Gastrocnemius medialis (tissue), 4 donors: Measurements from ENCODE around the gene HSF2BP.

Source experiments
- POLR2A ChIP-seq, 2 donors: fragments of 450-650 bp; IDR thresholded peaks; one replicate each; pipeline ENCODE4 v1.6.1; 2017; ENCODE audit warnings: antibody characterized with exemption in 2 of 2, mild to moderate bottlenecking in 2 of 2, moderate library complexity in 2 of 2
- TF ChIP-seq, protein P1 (sequence below), 5 experiments: fragments of 450-650 bp in 3 of 5; fragments of 200-600 bp in 2 of 5; sonication (generic) in 2 of 5; IDR thresholded peaks in 4 of 5; conservative IDR thresholded peaks in 1 of 5; 1 replicate in 4 of 5; 2 replicates in 1 of 5; pipeline ENCODE4 v1.5.1; 2016 to 2019; ENCODE audit warnings: antibody characterized with exemption in 5 of 5, mild to moderate bottlenecking in 3 of 5, moderate library complexity in 3 of 5

DNA sequence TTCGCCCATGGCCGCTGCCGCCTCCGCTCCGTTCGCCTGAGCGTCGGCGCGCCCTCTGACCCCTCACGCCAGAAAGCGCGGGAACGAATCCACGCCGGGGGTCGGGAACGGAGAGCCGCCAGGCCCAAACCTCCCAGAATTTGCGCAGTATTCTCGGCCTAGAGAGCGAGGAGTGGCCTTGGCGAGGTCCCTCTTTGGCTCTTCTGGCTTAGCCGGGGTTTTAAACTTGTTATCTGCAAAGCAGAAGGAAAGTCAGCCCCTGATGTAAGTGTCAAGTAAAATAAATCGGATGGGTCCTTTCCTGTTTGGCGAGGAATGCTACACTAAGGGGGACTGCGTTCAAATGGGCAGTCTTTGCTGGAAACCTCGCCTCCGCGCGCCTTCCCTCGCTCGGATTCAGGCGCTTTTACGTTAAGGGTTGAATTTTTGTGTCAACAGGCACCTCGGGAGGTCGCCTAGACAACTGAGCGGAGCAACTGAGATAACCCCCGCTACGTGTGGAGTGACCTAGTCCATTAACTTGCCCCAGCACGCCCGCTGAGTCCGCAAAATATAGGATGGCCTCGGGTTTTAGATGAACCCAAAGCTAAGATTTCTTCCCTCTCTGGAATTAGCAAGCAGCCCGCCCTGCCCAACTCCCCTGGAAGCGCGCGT, 1.1 kb downstream of the HSF2BP start:
- TF ChIP-seq, protein P1, sequence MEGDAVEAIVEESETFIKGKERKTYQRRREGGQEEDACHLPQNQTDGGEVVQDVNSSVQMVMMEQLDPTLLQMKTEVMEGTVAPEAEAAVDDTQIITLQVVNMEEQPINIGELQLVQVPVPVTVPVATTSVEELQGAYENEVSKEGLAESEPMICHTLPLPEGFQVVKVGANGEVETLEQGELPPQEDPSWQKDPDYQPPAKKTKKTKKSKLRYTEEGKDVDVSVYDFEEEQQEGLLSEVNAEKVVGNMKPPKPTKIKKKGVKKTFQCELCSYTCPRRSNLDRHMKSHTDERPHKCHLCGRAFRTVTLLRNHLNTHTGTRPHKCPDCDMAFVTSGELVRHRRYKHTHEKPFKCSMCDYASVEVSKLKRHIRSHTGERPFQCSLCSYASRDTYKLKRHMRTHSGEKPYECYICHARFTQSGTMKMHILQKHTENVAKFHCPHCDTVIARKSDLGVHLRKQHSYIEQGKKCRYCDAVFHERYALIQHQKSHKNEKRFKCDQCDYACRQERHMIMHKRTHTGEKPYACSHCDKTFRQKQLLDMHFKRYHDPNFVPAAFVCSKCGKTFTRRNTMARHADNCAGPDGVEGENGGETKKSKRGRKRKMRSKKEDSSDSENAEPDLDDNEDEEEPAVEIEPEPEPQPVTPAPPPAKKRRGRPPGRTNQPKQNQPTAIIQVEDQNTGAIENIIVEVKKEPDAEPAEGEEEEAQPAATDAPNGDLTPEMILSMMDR (IDR thresholded peaks at IDR 0.05 in 4 of 5, conservative IDR thresholded peaks at IDR 0.05 in 1 of 5): no peak
- TF ChIP-seq POLR2A (IDR thresholded peaks at IDR 0.05): no peak
